NB4 (cell line): ENCODE data around the gene HOMEZ.

Source experiments
- POLR2A ChIP-seq: IDR thresholded peaks from 2 replicates; pipeline ENCODE4 v1.6.1; 2011; ENCODE audit warnings: mild to moderate bottlenecking; ENCODE audit not compliant: insufficient read length; ENCODE audit errors: extremely low read depth
- TF ChIP-seq, protein P1 (sequence below): IDR thresholded peaks from one replicate; pipeline ENCODE4 v1.5.1; 2012; ENCODE audit warnings: low read depth, low read length

GRCh38 chr14:23307146-23307530 lies 21.2 kb upstream of the HOMEZ start:
- TF ChIP-seq, protein P1, sequence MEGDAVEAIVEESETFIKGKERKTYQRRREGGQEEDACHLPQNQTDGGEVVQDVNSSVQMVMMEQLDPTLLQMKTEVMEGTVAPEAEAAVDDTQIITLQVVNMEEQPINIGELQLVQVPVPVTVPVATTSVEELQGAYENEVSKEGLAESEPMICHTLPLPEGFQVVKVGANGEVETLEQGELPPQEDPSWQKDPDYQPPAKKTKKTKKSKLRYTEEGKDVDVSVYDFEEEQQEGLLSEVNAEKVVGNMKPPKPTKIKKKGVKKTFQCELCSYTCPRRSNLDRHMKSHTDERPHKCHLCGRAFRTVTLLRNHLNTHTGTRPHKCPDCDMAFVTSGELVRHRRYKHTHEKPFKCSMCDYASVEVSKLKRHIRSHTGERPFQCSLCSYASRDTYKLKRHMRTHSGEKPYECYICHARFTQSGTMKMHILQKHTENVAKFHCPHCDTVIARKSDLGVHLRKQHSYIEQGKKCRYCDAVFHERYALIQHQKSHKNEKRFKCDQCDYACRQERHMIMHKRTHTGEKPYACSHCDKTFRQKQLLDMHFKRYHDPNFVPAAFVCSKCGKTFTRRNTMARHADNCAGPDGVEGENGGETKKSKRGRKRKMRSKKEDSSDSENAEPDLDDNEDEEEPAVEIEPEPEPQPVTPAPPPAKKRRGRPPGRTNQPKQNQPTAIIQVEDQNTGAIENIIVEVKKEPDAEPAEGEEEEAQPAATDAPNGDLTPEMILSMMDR: no peak
- no peak for TF ChIP-seq POLR2A
